Karpas-422 (cell line): ENCODE results near the gene INO80C. TPM values are rescaled to one million over a fixed set of nuclear protein-coding genes. Genes with fewer than 3 reads are reported as not detected.
"Not testable (repeated sequence)": the region's sequence is repeated elsewhere in the genome, so short reads cannot be mapped to it uniquely, and the experiment has no call there.

ENCODE experiments used
- DNase-seq: peaks from one replicate; pipeline ENCODE4 v3.0.0-alpha.2; 2015
- H2AFZ ChIP-seq: fragments of 200-600 bp; sonication (generic); 2 replicates; pipeline ENCODE4 v1.6.1; 2014; ENCODE audit warnings: antibody characterized with exemption, low read length, mixed read lengths
- H3K27ac ChIP-seq: fragments of 200-600 bp; sonication (generic); 2 replicates; pipeline ENCODE4 v1.5.1; 2014; ENCODE audit warnings: mild to moderate bottlenecking, low read length, moderate library complexity
- H3K27me3 ChIP-seq: fragments of 200-600 bp; sonication (generic); 2 replicates; pipeline ENCODE4 v1.6.1; 2014; ENCODE audit warnings: low read length, mixed read lengths
- H3K36me3 ChIP-seq: fragments of 200-600 bp; sonication (generic); 2 replicates; pipeline ENCODE4 v1.6.1; 2014; ENCODE audit warnings: low read length, mixed read lengths; ENCODE audit not compliant: insufficient read depth
- H3K4me1 ChIP-seq: fragments of 200-600 bp; sonication (generic); 2 replicates; pipeline ENCODE4 v1.6.1; 2014; ENCODE audit warnings: mild to moderate bottlenecking, low read length, mixed read lengths
- H3K4me2 ChIP-seq: fragments of 200-600 bp; sonication (generic); 2 replicates; pipeline ENCODE4 v1.6.1; 2014; ENCODE audit warnings: low read length, low read depth, mild to moderate bottlenecking; ENCODE audit not compliant: poor library complexity, severe bottlenecking
- H3K4me3 ChIP-seq: fragments of 200-600 bp; sonication (generic); 2 replicates; pipeline ENCODE4 v1.5.1; 2014; ENCODE audit warnings: mild to moderate bottlenecking, antibody characterized with exemption, low read length, mixed read lengths
- H3K79me2 ChIP-seq: fragments of 200-600 bp; sonication (generic); 2 replicates; pipeline ENCODE4 v1.6.1; 2014; ENCODE audit warnings: mild to moderate bottlenecking, low read length, mixed read lengths
- H3K9ac ChIP-seq: fragments of 200-600 bp; sonication (generic); 2 replicates; pipeline ENCODE4 v1.6.0; 2014; ENCODE audit warnings: low read length
- H3K9me2 ChIP-seq: fragments of 200-600 bp; sonication (generic), shearing (Covaris generic); replicated peaks from 2 replicates; pipeline ENCODE4 v1.6.0; 2014; ENCODE audit warnings: mild to moderate bottlenecking, low read length, moderate library complexity; ENCODE audit not compliant: insufficient read depth
- H3K9me3 ChIP-seq: fragments of 300-700, 200-600 bp; sonication (generic); 2 replicates; pipeline ENCODE4 v1.6.1; 2014; ENCODE audit warnings: low read length, mixed read lengths
- H4K20me1 ChIP-seq: fragments of 200-600 bp; sonication (generic); 2 replicates; pipeline ENCODE4 v1.6.1; 2014; ENCODE audit warnings: mild to moderate bottlenecking, antibody characterized with exemption, low read length, low read depth; ENCODE audit not compliant: insufficient read depth
- total RNA-seq: library from RNA; depleted of rRNA; stranded (reverse); fragments of >200 nt; shearing (Covaris generic); gene quantifications from 2 replicates; pipeline ENCODE4 v1.2.3, GENCODE V29; 2014; ENCODE audit warnings: low replicate concordance

Gene INO80C
- total RNA-seq, 1 experiment from 2014 or later: 108 TPM

GRCh38 chr18:35459997-35460396 is 37.8 kb downstream of the INO80C start:
- H3K36me3 ChIP-seq: 0 out of 2 replicates have a peak, but pooled peaks cover 10% of the 10 kb centered on the region
- H3K27ac ChIP-seq: no peak overlapping the region
- no peak overlapping the region for H2AFZ ChIP-seq
- no peaks in the 10 kb centered on the region for H4K20me1 ChIP-seq
- H3K9ac ChIP-seq: no peak overlapping the region
- peaks cover 14% of the 10 kb centered on the region; the same call in 1 of the 2 replicates for H3K79me2 ChIP-seq
- H3K4me2 ChIP-seq: no peak overlapping the region
- H3K4me1 ChIP-seq: peaks cover 37% of the 10 kb centered on the region
- no peaks in the 10 kb centered on the region for H3K27me3 ChIP-seq
- H3K9me3 ChIP-seq: no peaks in the 10 kb centered on the region
- no peak for DNase-seq
- no peaks in the 10 kb centered on the region for H3K9me2 ChIP-seq
- H3K4me3 ChIP-seq: no peak overlapping the region

GRCh38 chr18:35458677-35459441 is 38.9 kb downstream of the INO80C start:
- Histone ChIP-seq H3K79me2 (peaks cover 9% of the 10 kb centered on the region; the same call in 1 of the 2 replicates), H4K20me1 (no peaks in the 10 kb centered on the region), H3K9me2 (no peaks in the 10 kb centered on the region), H3K9me3 (no peaks in the 10 kb centered on the region), H3K4me3 (no peak overlapping the region), H3K36me3 (0 out of 2 replicates have a peak, but pooled peaks cover 10% of the 10 kb centered on the region), H3K27ac (peak overlapping the region; percentile 50), H3K27me3 (no peaks in the 10 kb centered on the region), H3K4me2 (no peak overlapping the region), H3K4me1 (peaks cover 25% of the 10 kb centered on the region), H2AFZ (no peak overlapping the region), H3K9ac (0 out of 2 replicates have a peak overlapping the region, but pooled peaks have one; percentile 10)
- no peak for DNase-seq

- Histone ChIP-seq H3K36me3 (0 out of 2 replicates have a peak, but pooled peaks cover 10% of the 10 kb centered on the region), H3K4me3 (no peak overlapping the region), H3K79me2 (0 out of 2 replicates have a peak, but pooled peaks cover 3% of the 10 kb centered on the region), H3K9me3 (no peaks in the 10 kb centered on the region), H3K27ac (peak overlapping the region; percentile 50), H3K27me3 (no peaks in the 10 kb centered on the region), H2AFZ (no peak overlapping the region), H3K9me2 (no peaks in the 10 kb centered on the region), H4K20me1 (no peaks in the 10 kb centered on the region), H3K4me1 (peaks cover 19% of the 10 kb centered on the region), H3K4me2 (no peak overlapping the region), H3K9ac (no peak overlapping the region)
- DNase-seq: no peak
Measured at GRCh38 chr18:35458271-35458670, 39.5 kb downstream of the INO80C start.

GRCh38 chr18:35457140-35457704 is 40.5 kb downstream of the INO80C start:
- H3K4me3 ChIP-seq: no peak overlapping the region
- no peaks in the 10 kb centered on the region for H3K9me2 ChIP-seq
- no peaks in the 10 kb centered on the region for H3K9me3 ChIP-seq
- no peak overlapping the region for H3K4me2 ChIP-seq
- no peaks in the 10 kb centered on the region for H3K79me2 ChIP-seq
- H3K4me1 ChIP-seq: peaks cover 16% of the 10 kb centered on the region
- no peaks in the 10 kb centered on the region for H4K20me1 ChIP-seq
- H2AFZ ChIP-seq: no peak overlapping the region
- no peak overlapping the region for H3K9ac ChIP-seq
- no peak overlapping the region for H3K27ac ChIP-seq
- 0 out of 2 replicates have a peak, but pooled peaks cover 10% of the 10 kb centered on the region for H3K36me3 ChIP-seq
- no peaks in the 10 kb centered on the region for H3K27me3 ChIP-seq
- DNase-seq: no peak

- no peaks in the 10 kb centered on the region for H3K79me2 ChIP-seq
- H3K4me2 ChIP-seq: no peak overlapping the region
- no peaks in the 10 kb centered on the region for H3K9me2 ChIP-seq
- no peaks in the 10 kb centered on the region for H3K27me3 ChIP-seq
- H3K9ac ChIP-seq: no peak overlapping the region
- no peak overlapping the region for H2AFZ ChIP-seq
- H3K36me3 ChIP-seq: 0 out of 2 replicates have a peak, but pooled peaks cover 10% of the 10 kb centered on the region
- no peaks in the 10 kb centered on the region for H3K9me3 ChIP-seq
- no peaks in the 10 kb centered on the region for H4K20me1 ChIP-seq
- no peak overlapping the region for H3K27ac ChIP-seq
- no peak overlapping the region for H3K4me3 ChIP-seq
- H3K4me1 ChIP-seq: peaks cover 25% of the 10 kb centered on the region
- DNase-seq: no peak
Measured at GRCh38 chr18:35455926-35456763, 41.6 kb downstream of the INO80C start.

- Histone ChIP-seq H3K27me3 (no peaks in the 10 kb centered on the region), H3K9me3 (no peaks in the 10 kb centered on the region), H3K4me2 (no peak overlapping the region), H3K27ac (no peak overlapping the region), H2AFZ (no peak overlapping the region), H4K20me1 (no peaks in the 10 kb centered on the region), H3K9me2 (no peaks in the 10 kb centered on the region), H3K4me3 (no peak overlapping the region), H3K9ac (no peak overlapping the region), H3K36me3 (peaks cover 10% of the 10 kb centered on the region; the same call in 1 of the 2 replicates), H3K79me2 (no peaks in the 10 kb centered on the region), H3K4me1 (peaks cover 35% of the 10 kb centered on the region)
- no peak for DNase-seq
Measured at GRCh38 chr18:35454803-35455202, 43.0 kb downstream of the INO80C start.

GRCh38 chr18:35453065-35453464 is 44.7 kb downstream of the INO80C start:
- H3K4me1 ChIP-seq: peaks cover 30% of the 10 kb centered on the region
- H3K4me2 ChIP-seq, H3K27me3 ChIP-seq, H3K9me3 ChIP-seq, H3K9me2 ChIP-seq, H4K20me1 ChIP-seq, H3K36me3 ChIP-seq, H3K9ac ChIP-seq, DNase-seq, H3K27ac ChIP-seq, H3K4me3 ChIP-seq, H3K79me2 ChIP-seq, H2AFZ ChIP-seq: not testable (repeated sequence)

GRCh38 chr18:35451916-35452315 is 45.8 kb downstream of the INO80C start:
- Histone ChIP-seq H3K9me3 (no peaks in the 10 kb centered on the region), H3K27ac (no peak overlapping the region), H3K9me2 (no peaks in the 10 kb centered on the region), H3K36me3 (peaks cover 8% of the 10 kb centered on the region; the same call in 1 of the 2 replicates), H3K9ac (no peak overlapping the region), H3K4me1 (peaks cover 39% of the 10 kb centered on the region), H3K27me3 (no peaks in the 10 kb centered on the region), H3K4me2 (no peak overlapping the region), H3K4me3 (no peak overlapping the region), H2AFZ (no peak overlapping the region), H3K79me2 (no peaks in the 10 kb centered on the region), H4K20me1 (no peaks in the 10 kb centered on the region)
- DNase-seq: no peak
